Inferior parietal cortex (tissue), 1 donor: ENCODE data around the gene DOCK10.

Source experiments
- DNase-seq: peaks from one replicate; pipeline ENCODE4 v3.0.0-alpha.2; 2016; ENCODE audit errors: extremely low spot score

DOCK10 gene

DNA sequence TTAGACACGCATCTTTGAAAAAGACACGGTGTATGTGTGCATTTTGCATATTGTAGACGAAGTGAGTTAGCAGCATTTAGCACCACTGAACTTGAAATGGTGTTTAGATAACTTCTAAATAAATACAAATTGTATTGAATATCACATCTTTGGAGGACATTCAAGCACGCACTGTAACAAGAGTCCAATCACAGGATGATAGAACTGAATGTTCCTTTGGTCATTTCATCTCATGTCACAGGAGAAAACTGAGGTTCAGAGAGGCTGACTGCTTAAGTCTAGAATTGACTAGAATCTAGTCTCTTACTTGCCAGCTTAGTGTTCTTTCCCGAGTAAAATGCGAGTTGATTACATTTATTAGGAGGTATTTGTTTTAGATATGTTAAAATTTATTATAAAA, 206.9 kb downstream of the DOCK10 start:
- DNase-seq = no peak

DNA sequence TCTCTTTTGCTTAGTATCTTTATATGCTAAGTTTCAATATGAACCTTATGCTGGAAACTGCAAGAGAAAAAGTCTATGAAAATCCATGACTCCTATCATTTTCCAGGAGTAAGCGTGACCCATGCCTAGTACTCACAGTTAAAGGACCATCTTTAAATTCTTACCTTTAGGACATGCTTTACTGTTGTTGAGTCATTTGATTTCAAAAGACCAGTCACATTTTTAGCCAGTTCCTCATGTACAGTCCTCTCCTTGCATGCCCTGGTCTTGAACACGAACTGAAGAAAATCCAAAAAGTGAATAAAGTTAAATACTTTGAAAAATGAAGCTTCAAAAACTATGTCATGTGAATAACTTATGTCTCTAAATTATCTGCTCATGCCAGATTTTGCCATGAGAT, 208.3 kb downstream of the DOCK10 start:
- no peak for DNase-seq

GRCh38 chr2:224832207-224832606, 210.1 kb downstream of the DOCK10 start:
- no peak for DNase-seq

- DNase-seq = no peak
Measured at GRCh38 chr2:224831530-224831929, 210.7 kb downstream of the DOCK10 start.

DNA sequence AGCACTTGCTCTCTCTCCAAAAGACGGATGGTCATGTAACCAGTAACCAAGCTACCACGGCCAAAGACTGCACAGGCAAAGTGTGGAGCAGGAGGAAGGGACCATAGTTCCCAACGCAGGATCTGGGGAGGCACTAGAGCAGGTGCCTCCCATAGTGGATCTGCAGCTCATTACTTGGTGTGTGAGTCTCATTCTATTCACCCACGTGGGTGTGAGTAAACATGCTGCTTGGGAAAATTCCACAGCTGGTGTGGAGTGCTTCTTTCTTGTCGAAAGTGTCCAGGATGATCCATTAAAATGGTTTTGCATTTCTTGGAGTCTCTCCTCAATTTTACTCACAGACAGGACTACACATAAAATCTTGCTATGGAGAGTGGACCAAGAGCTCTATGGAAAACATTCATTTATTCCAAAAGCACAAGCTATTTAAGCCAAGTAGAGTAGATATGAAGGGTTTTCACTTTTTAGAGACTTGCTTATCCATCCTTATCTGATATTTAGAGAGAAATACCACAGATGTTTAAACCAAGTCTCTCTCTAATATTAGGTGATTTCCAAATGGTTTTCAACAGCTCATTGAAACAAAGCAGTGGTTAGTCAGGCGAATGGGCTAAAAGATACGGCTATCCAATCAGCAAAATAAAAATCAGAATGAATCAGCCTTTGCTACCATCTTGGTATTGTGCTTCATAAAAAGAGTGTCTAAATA, 221.8 kb downstream of the DOCK10 start:
- DNase-seq = no peak

DNA sequence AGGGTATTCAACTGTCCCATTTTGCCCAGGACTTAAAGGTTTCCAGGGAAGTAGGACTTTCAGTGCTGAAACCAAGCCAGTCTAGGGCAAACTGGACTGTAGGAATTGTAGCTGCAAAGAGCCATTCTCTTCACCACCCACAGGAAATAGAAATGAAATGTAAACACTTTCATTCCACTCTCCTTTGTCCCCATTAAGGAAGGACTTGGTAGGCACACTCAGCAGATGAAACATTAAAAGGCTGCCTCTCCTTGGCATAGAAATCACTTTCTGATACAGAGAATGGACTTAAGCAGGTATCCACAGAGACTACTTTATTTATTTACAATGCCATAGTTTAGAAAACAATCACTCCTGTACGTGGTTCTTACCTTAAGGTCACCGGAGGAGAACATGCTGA, 223.2 kb downstream of the DOCK10 start:
- DNase-seq = no peak

DNA sequence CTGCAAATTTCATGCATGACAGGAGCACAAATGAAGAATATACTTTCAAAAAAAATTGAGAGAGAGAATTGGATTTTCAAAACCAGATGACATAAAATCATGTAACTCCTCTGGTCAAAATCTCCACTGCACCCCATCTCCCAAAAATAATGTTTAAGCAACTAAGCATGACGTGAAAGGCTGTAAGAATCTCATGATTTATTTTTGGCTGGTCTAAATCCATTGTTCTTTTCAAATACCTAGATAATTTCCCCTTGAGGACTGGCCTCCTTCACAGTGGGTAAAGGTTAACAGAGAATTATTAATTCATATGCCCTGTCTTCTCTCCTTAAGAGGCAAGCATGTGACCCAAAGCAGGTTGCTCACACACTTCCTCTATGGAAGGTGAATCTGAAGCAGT, 224.6 kb downstream of the DOCK10 start:
- no peak for DNase-seq

DNA sequence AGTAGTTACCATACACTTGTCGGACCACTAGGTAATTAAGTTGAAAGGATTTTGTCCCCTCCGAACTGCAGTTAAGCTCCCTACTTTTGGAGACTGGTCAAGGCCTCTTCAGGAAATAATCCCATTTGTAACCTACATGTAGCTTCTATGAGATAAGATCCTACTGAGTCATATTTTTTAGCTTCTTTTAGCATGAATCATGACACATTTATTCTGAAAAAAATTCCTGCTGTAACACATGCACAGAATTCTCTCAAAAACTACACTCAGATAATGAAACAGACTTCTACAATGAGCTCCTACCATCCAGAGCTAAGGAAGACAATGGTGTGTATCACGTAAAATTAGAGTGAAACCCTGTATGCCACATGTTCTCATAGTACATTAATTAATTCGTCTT, 225.5 kb downstream of the DOCK10 start:
- no peak for DNase-seq

GRCh38 chr2:224813578-224813977, 228.7 kb downstream of the DOCK10 start:
- DNase-seq = no peak

GRCh38 chr2:224807153-224807964, 234.9 kb downstream of the DOCK10 start:
- no peak for DNase-seq

GRCh38 chr2:224803930-224804329, 238.3 kb downstream of the DOCK10 start:
- no peak for DNase-seq

GRCh38 chr2:224802407-224802806, 239.9 kb downstream of the DOCK10 start:
- no peak for DNase-seq

DNA sequence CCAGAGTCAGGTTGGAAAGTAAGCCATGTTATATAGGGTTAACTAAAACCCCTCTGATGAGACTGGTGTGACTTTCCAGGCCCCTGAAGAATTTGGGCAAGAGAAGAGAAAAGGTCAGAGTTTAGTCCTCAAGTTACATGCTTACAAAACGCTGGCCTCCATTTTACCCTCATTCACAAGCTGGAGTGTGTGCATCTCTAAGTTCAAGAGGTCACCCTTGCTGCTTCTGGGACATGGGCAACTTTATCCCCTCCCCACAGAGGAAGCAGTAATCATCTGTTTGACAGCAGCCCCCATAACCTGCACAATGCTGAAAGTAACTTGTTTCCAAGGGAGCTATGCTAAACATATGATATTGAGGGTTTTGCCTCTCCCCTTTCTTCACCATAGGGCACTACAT, 240.9 kb downstream of the DOCK10 start:
- no peak for DNase-seq

- DNase-seq = no peak
Measured at GRCh38 chr2:224799691-224800090, 242.6 kb downstream of the DOCK10 start.

- DNase-seq = no peak
Measured at GRCh38 chr2:224798180-224798579, 244.1 kb downstream of the DOCK10 start.

GRCh38 chr2:224796695-224797305, 245.5 kb downstream of the DOCK10 start:
- DNase-seq = no peak

- no peak for DNase-seq
Measured at GRCh38 chr2:224793946-224794345, 248.3 kb downstream of the DOCK10 start.

- no peak for DNase-seq
Measured at GRCh38 chr2:224786848-224787247, 255.4 kb downstream of the DOCK10 start.

GRCh38 chr2:224781400-224781799, 260.9 kb downstream of the DOCK10 start:
- DNase-seq = no peak

GRCh38 chr2:224780823-224781222, 261.4 kb downstream of the DOCK10 start:
- DNase-seq = no peak

DNA sequence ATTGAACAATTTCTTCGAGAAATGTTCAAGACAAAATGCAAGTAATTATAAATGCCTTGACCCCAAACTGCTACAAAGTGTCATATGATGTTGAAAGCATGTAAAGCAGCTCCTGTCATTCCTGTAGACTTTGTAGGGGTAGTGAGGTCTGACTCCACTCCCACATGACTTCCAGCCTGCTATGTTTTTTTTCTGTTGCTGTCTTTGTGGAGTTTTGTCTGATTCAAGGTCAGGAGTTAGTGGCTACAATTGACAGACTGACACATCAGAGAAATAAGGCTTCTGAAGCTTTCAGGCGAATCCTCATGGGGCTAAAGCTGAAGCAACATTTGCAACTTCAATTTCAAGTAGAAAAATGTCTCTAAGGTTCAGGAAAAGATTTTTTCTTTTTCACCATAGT, 262.2 kb downstream of the DOCK10 start:
- DNase-seq = no peak

GRCh38 chr2:224778474-224778877, 263.8 kb downstream of the DOCK10 start:
- DNase-seq = peak; percentile 84

DNA sequence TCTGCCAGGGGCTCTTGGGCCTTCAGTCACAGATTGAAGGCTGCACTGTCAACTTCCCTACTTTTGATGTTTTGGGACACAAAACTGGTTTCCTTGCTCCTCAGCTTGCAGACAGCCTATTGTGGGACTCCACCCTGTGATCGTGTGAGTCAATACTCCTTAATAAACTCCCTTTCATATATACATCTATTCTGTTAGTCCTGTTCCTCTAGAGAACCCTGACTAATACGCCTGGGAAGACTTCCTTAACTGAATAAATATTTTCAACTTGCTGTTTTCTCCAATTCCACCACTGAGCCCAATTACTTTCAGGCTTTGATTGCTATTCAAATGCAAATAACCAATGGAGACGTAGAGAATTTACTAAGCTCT, 264.7 kb downstream of the DOCK10 start:
- DNase-seq = no peak
